Stimulated activated naive CD4-positive, alpha-beta T cell (primary cell): Measurements from ENCODE around the gene PRSS33.

Experiments
- DNase-seq, 6 experiments: peaks; one replicate each; lab custom pipeline; 2025; lab: John Stamatoyannopoulos, UW

PRSS33 gene

DNA sequence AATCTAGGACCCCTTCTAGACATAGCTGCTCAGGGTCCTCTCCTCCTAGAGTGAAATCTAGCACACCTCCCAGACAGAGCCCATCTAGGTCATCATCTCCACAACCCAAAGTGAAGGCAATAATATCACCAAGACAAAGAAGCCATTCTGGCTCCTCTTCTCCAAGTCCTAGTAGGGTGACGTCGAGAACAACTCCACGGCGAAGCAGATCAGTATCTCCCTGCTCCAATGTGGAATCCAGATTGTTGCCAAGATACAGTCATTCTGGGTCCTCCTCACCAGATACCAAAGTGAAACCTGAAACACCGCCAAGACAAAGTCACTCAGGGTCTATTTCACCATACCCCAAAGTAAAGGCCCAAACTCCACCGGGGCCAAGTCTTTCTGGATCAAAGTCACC, 24.2 kb downstream of the PRSS33 start:
- DNase-seq = no peak

GRCh38 chr16:2762711-2763110, 24.6 kb downstream of the PRSS33 start:
- DNase-seq = no peak

GRCh38 chr16:2761886-2762583, 25.3 kb downstream of the PRSS33 start:
- DNase-seq = peak in 1 of 6 experiments; percentile 27

DNA sequence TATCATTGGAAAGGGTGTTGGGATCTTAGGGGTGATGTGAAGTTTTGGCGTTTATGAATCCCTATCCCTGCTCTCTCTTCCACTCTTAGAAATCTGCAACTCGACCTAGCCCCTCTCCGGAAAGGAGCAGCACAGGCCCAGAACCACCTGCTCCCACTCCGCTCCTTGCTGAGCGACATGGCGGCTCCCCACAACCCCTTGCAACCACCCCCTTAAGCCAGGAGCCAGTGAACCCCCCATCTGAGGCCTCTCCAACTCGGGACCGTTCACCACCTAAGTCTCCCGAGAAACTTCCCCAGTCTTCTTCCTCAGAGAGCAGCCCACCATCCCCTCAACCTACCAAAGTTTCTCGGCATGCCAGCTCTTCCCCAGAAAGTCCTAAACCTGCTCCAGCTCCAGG, 25.9 kb downstream of the PRSS33 start:
- no peak for DNase-seq

DNA sequence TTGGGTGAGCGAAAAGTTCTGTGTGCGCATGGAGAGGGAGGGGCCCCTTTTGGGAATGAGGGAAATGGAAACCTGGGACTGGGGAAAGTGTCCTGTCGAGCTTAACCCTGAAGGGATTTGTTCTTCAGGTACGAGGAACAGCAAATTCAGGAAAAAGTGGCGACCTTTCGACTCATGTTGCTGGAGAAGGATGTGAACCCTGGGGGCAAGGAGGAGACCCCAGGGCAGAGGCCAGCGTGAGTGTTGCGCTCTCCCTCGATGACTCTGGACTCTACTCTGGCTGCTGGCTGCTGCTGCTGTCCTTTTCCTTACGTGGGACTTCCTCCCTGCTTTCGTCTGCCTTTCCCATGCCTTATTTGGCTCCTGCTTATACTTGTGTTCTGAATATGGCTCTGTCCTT, 30.0 kb downstream of the PRSS33 start:
- no peak for DNase-seq

- DNase-seq = no peak
Observed at GRCh38 chr16:2756288-2757015, 30.9 kb downstream of the PRSS33 start.

DNA sequence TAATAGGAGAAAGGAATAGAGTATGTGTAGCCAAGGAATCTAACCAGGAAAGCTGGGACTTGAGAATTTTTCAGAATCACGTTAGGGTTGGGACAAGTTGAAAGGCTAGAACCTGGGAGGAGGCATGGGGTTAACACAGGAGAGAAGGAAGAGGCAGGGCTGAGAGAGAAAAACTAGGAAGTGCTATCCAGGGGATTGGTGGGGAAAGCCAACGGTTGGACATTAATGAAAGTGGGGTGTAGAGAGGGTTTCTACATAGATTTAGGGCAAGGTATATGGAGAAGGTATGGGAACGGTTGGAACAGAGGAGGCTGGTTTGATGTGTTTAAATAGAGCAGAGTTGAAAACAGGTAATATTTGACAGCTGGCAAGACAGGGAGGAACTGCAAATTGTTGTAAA, 32.2 kb downstream of the PRSS33 start:
- DNase-seq = no peak

DNA sequence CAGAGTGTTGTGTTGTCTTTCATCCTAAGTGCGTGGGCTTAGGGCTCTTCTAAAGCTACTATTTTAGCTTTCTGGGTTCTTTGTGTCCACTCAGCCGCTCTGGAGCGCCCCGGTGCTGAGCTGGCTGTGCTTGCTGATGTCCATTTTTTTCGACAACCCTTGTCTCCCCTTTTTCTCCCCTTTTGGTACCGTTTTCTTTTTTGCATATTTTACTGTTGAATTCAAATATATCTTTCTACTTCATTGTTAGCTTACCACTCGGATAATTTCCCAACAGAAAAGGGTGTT, 33.7 kb downstream of the PRSS33 start:
- DNase-seq = no peak

GRCh38 chr16:2752850-2753732, 34.3 kb downstream of the PRSS33 start:
- DNase-seq = peak in 4 of 6 experiments; percentile 39 to 69 (median 56)

DNA sequence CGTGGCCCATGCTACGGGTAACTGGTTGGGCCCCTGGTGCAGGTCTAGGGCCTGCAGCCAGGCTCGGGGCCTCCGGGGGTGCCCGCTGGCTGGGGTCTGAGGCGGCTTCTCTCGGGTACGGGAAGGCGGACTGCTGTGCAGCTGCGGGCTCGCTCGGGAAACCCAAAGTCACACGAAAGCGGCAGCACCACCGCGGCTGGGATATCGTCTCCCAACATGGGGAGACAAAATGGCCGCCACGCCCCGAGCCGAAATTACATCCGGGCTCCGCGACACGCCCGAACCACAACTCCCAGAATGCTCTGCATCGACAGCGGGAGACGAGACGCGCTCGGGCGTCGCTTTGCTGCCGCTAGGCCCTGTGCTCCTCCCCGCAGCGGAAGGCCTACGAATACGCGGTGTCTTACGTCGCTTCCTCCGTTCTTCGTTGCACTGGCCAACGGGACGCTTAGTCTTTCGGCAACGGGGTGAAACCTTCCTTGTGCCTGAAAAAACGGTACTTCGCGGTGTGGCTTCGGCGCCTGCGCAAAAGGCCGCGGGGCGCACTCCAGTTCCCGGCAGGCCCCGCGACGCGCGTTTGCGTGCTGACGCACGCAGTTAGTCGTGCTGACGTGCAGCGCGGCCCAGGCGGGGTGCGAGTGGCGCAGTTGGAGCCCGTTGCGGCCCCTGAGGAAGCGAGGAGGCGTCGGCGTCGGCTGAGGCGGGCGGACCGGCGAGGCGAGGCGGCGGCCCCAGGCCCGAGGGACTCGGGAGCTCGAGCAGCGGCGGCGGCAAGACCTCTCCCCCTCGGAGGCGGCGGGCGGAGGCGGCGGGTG, 35.1 kb downstream of the PRSS33 start, which contains the start of gene SRRM2:
Gene SRRM2, plus strand, starts transcription at position 604 of the 815 bp plus-strand sequence. CDS start 3,727 bp downstream, outside the sequence.
- peak; percentile 92 to 100 (median 96) for DNase-seq

GRCh38 chr16:2751577-2752034, 35.8 kb downstream of the PRSS33 start:
- DNase-seq = no peak

- no peak for DNase-seq
Observed at GRCh38 chr16:2749936-2750335, 37.4 kb downstream of the PRSS33 start.

GRCh38 chr16:2749476-2749875, 37.9 kb downstream of the PRSS33 start:
- DNase-seq = no peak

- no peak for DNase-seq
Observed at GRCh38 chr16:2748757-2749455, 38.5 kb downstream of the PRSS33 start.

DNA sequence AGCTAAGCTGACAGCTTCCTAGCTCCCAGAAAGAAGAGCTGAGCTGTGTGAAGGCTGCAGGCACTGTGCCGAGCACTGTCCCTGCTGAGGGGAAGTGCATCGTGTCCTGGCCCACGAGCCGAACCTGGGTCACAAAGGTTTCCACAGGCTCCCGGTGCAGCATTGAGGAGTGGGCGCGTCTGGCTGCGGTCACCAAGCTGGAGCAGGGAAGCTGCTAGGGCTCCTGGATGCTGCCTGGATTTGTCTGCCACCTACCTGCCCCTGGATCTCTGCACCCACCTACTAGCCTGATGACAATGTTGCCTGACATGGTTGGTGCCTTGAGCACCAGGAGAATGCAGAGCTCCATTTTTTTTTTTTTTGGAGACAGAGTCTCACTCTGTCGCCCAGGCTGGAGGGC, 41.4 kb downstream of the PRSS33 start:
- no peak for DNase-seq

DNA sequence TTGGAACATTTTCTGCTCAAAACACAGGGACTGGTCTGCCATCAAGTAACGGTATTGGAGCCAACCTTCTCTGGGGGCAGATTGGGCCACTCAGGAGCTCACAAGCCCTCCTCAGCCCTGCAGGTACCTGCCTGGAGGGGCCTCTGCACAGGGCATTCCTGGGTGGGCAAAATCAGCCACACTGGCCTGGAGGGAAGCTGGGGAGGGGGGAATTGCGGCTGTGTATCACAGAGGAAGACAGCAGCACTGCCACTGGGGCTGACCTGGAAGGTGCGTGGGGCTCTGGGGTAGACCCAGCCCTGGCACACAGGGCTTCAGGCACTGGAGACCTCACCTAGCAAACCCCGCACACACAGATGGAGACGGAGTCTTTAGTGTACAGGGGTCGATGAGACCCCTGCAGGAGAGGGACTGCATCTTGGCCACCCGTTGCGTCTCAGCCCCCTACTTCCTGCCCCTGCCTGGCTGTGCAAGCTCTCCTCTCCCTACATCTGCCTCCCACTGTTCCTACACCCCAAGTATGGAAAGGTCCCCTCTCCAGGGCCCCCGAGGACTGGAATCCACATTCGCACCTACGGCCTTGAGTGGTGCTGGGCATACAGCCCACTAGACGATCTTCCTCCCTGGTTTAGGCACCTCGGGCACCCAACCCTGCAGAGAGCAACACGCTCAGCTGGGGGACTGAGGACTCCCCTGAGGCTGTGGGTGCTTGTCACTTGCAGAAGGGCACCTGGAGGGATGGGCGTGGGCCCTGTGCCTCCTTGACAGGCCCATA, 42.1 kb downstream of the PRSS33 start:
- DNase-seq = no peak

GRCh38 chr16:2744711-2745110, 42.6 kb downstream of the PRSS33 start:
- no peak for DNase-seq

DNA sequence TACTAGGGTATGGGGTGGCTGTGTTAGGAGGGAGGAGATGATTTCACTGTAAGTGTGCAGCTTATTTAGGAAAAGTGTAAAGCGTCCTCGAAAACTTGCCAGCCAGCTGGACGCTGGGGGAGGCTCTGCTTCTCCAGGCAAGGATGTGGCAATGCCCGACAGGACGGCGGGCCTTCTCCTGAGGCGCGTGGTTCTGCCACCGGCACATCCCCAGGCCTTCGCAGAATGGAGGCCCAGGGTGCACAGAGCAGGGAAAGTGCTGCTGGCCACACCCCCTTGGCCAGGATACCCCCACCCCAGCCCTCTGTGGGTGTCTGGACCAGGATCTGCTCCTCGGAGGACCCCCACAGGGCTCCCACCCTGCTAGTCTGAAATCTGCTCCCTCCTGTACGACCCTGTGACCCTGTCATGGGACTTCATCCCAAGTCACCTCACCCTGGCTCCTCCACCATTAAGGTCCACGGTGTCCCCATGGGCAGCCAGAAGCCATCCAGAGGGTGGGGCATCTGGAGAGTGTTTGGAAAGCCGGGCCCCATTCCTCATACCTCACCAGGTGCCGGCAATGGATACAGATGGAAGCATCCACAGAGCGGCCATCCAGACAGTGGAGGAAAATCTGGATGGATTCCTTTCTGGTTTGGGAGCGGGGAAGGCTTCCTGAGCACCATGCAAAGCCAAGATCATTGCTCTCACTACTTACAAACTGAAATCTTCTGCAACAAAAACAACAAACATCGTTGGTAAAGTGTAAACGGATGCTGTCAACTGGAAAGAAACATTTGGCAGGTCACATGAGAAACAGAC, 44.2 kb downstream of the PRSS33 start:
- no peak for DNase-seq

- DNase-seq = no peak
Observed at GRCh38 chr16:2742323-2743006, 44.9 kb downstream of the PRSS33 start.
